HG03095 (cell line): Measurements from ENCODE around the gene ZNF420.
"Not testable (repeated sequence)": the region's sequence is repeated elsewhere in the genome, so short reads cannot be mapped to it uniquely, and the experiment has no call there.

ENCODE experiments used
- ATAC-seq: cut with Tn5 transposase; IDR thresholded peaks from one replicate; pipeline ENCODE4 v1.9.1; 2021; ENCODE audit warnings: moderate library complexity; ENCODE audit not compliant: unreplicated experiment

ZNF420 gene

GRCh38 chr19:37077934-37078716 is at the start of gene ZNF420:
TSS of gene ZNF420 (plus strand) at chr19:37078433. CDS start at chr19:37089119, 10,686 bp downstream.
- ATAC-seq = peak; percentile 94

- ATAC-seq = no peak
Observed at GRCh38 chr19:37045140-37045539, 33.1 kb upstream of the ZNF420 start.

- no peak for ATAC-seq
Observed at GRCh38 chr19:37055330-37055729, 22.9 kb upstream of the ZNF420 start.

GRCh38 chr19:37056776-37057175 is 21.5 kb upstream of the ZNF420 start:
- ATAC-seq = no peak

GRCh38 chr19:37059142-37059541 is 19.1 kb upstream of the ZNF420 start:
- no peak for ATAC-seq

GRCh38 chr19:37064886-37065285 is 13.3 kb upstream of the ZNF420 start:
- not testable (repeated sequence) for ATAC-seq

GRCh38 chr19:37074111-37074510 is 4.1 kb upstream of the ZNF420 start:
- no peak for ATAC-seq

GRCh38 chr19:37074819-37075362 is 3.3 kb upstream of the ZNF420 start:
- no peak for ATAC-seq

- not testable (repeated sequence) for ATAC-seq
Observed at GRCh38 chr19:37076524-37076923, 1.7 kb upstream of the ZNF420 start.

GRCh38 chr19:37077501-37077933 is 716 bp upstream of the ZNF420 start:
- ATAC-seq = no peak

GRCh38 chr19:37078717-37079032 is 442 bp downstream of the ZNF420 start:
- ATAC-seq = no peak

GRCh38 chr19:37079238-37079637 is 1.0 kb downstream of the ZNF420 start:
- ATAC-seq = no peak

GRCh38 chr19:37082307-37082706 is 4.1 kb downstream of the ZNF420 start:
- no peak for ATAC-seq

GRCh38 chr19:37087110-37087509 is 8.9 kb downstream of the ZNF420 start:
- ATAC-seq = no peak

GRCh38 chr19:37095859-37096258 is 17.6 kb downstream of the ZNF420 start:
- no peak for ATAC-seq

GRCh38 chr19:37098570-37098969 is 20.3 kb downstream of the ZNF420 start:
- no peak for ATAC-seq

- ATAC-seq = not testable (repeated sequence)
Observed at GRCh38 chr19:37104135-37104534, 25.9 kb downstream of the ZNF420 start.

- not testable (repeated sequence) for ATAC-seq
Observed at GRCh38 chr19:37111753-37112152, 33.5 kb downstream of the ZNF420 start.

GRCh38 chr19:37114001-37114400 is 35.8 kb downstream of the ZNF420 start:
- ATAC-seq = no peak

GRCh38 chr19:37122093-37122492 is 43.9 kb downstream of the ZNF420 start:
- not testable (repeated sequence) for ATAC-seq

- no peak for ATAC-seq
Observed at GRCh38 chr19:37127999-37128820, 50.0 kb downstream of the ZNF420 start.

GRCh38 chr19:37128821-37129177 is 50.6 kb downstream of the ZNF420 start:
- no peak for ATAC-seq
